ENCODE measurements around the gene DAP.

GRCh38 chr5:10660720-10661387 lies 100.2 kb downstream of the DAP start:
- no peak for TF ChIP-seq RARB (CRISPR knock-in tag; IDR thresholded peaks at IDR 0.05)
- TF ChIP-seq GLIS3 (CRISPR knock-in tag; IDR thresholded peaks at IDR 0.05) = no peak
- TF ChIP-seq ZNF565 (CRISPR knock-in tag; conservative IDR thresholded peaks at IDR 0.05; ENCODE audit: low read depth) = no peak
- no peak for TF ChIP-seq PATZ1 (CRISPR knock-in tag; IDR thresholded peaks at IDR 0.05; ENCODE audit: borderline replicate concordance)
- no peak for TF ChIP-seq TSHZ2 (CRISPR knock-in tag; IDR thresholded peaks at IDR 0.05)
- TF ChIP-seq ZC3H10 (CRISPR knock-in tag; IDR thresholded peaks at IDR 0.05) = no peak
- TF ChIP-seq ZFP3 (CRISPR knock-in tag; IDR thresholded peaks at IDR 0.05) = no peak
- TF ChIP-seq ZFP30 (CRISPR knock-in tag; IDR thresholded peaks at IDR 0.05) = no peak

All from SK-N-SH treated with all-trans-retinoic acid at 6 μM for 48 hours (cell line).